Peyer's patch (tissue), 4 donors: ENCODE data around the gene GPC6. TPM values are rescaled to one million over a fixed set of nuclear protein-coding genes. Genes with fewer than 3 reads are reported as not detected.

Source experiments
- DNase-seq, 3 donors: peaks; one replicate each; pipeline ENCODE4 v3.0.0-alpha.2; 2017 to 2019
- H3K27ac ChIP-seq, 4 donors: fragments of 200-600 bp; sonication (generic); one replicate each; pipeline ENCODE4 v1.5.1; 2016 to 2019
- H3K27me3 ChIP-seq, 2 donors: fragments of 200-600 bp; sonication (generic); one replicate each; pipeline ENCODE4 v1.5.1; 2019
- H3K36me3 ChIP-seq, 3 donors: fragments of 200-600 bp; sonication (generic); one replicate each; pipeline ENCODE4 v1.5.1; 2016 to 2019
- H3K4me1 ChIP-seq, 4 donors: fragments of 200-600 bp; sonication (generic); one replicate each; pipeline ENCODE4 v1.5.1; 2016 to 2019
- H3K4me3 ChIP-seq, 4 donors: fragments of 200-600 bp; sonication (generic); 1 replicate in 3 of 4; 2 replicates in 1 of 4; pipeline ENCODE4 v1.5.1; 2016 to 2019; ENCODE audit warnings: mild to moderate bottlenecking in 1 of 4
- H3K9me3 ChIP-seq, 4 donors: fragments of 200-600 bp; sonication (generic); one replicate each; pipeline ENCODE4 v1.5.1; 2016 to 2019; ENCODE audit warnings: mild to moderate bottlenecking in 1 of 4
- POLR2A ChIP-seq, 2 donors: fragments of 450-650 bp; IDR thresholded peaks; one replicate each; pipeline ENCODE4 v1.5.1; 2017; ENCODE audit warnings: antibody characterized with exemption in 2 of 2, mild to moderate bottlenecking in 2 of 2, moderate library complexity in 2 of 2
- total RNA-seq, 4 donors: library from RNA; depleted of rRNA; stranded (reverse); fragments of >200 nt; gene quantifications; one replicate each; pipeline ENCODE4 v1.1.0, GENCODE V29; 2016
- TF ChIP-seq, protein P1 (sequence below), 6 experiments: fragments of 450-650 bp in 4 of 6; fragments of 200-600 bp in 2 of 6; sonication (generic) in 1 of 6; IDR thresholded peaks; one replicate each; pipeline ENCODE4 v1.5.1; 2017 to 2019; ENCODE audit warnings: antibody characterized with exemption in 6 of 6, mild to moderate bottlenecking in 3 of 6, moderate library complexity in 1 of 6

The GPC6 gene
- total RNA-seq, 4 donors from 2014 or later, result 1.6 to 13.2 (median 2.6) TPM

DNA sequence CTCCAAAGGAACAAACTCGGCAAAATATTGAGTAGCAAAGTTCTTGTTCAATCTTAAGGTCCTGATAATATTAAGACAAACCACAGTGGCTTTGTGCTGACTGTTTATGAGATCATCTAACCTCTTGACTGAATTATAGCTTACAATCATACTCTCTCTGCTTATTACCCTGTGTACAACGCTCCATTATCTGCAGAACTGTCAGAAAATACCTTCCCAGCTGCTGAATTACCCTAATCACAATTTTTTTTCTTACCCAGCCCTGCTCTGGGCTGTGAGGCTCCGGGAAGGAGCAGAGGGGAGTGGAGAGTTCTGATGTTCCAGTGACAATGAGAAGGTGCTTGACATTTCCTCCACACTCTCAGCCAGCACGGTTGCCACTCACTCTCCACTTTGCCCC is 1188.1 kb downstream of the GPC6 start:
- H3K27ac ChIP-seq, result no peak overlapping the region

DNA sequence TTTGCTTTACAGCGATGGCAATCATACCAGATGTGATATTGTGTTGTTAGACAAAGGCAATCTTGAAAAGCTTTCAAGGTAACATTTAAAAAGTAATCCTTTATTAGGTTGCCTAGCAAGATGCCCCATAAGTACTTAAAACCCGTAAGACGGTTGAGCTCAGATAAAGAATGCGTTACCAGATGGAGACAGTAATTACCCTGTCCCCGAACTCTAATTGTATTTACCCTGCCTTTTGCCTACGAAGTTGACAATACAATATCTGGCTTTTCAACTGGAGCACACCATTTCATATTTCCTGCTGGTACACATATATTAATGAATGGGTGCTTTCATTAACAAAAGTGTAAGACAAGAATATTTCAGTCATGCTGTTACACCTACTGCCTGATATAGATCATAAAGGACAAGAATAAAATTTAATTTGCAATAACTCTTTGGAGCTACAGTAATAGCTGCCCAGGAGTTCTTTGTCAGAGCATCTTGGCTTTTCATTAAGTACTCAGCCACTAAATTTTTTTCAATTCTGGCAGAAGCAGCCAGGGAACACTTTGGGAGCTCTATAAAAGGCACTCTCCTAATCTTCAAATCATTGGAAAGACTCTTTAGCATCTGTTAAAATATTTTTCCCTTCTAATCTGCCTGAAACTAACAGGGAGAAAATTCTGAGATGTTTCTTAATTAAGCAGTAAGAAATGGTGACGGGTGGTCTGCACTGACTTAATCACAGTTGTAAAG is 1189.1 kb downstream of the GPC6 start:
- no peaks in the 10 kb centered on the region for H3K27me3 ChIP-seq
- no peak for TF ChIP-seq POLR2A (IDR thresholded peaks at IDR 0.05)
- TF ChIP-seq, protein P1, sequence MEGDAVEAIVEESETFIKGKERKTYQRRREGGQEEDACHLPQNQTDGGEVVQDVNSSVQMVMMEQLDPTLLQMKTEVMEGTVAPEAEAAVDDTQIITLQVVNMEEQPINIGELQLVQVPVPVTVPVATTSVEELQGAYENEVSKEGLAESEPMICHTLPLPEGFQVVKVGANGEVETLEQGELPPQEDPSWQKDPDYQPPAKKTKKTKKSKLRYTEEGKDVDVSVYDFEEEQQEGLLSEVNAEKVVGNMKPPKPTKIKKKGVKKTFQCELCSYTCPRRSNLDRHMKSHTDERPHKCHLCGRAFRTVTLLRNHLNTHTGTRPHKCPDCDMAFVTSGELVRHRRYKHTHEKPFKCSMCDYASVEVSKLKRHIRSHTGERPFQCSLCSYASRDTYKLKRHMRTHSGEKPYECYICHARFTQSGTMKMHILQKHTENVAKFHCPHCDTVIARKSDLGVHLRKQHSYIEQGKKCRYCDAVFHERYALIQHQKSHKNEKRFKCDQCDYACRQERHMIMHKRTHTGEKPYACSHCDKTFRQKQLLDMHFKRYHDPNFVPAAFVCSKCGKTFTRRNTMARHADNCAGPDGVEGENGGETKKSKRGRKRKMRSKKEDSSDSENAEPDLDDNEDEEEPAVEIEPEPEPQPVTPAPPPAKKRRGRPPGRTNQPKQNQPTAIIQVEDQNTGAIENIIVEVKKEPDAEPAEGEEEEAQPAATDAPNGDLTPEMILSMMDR (IDR thresholded peaks at IDR 0.05), result no peak
- no peaks in the 10 kb centered on the region for H3K4me1 ChIP-seq
- DNase-seq, result no peak
- H3K27ac ChIP-seq, result no peak overlapping the region
- no peaks in the 10 kb centered on the region for H3K9me3 ChIP-seq
- H3K4me3 ChIP-seq, result no peak overlapping the region
- H3K36me3 ChIP-seq, result no peaks in the 10 kb centered on the region

More for the DNA sequence above, 1188.1 kb downstream of the GPC6 start:
- no peaks in the 10 kb centered on the region for H3K27me3 ChIP-seq
- H3K9me3 ChIP-seq, result no peaks in the 10 kb centered on the region
- no peaks in the 10 kb centered on the region for H3K4me1 ChIP-seq
- no peak for TF ChIP-seq POLR2A (IDR thresholded peaks at IDR 0.05)
- TF ChIP-seq, protein P1 (IDR thresholded peaks at IDR 0.05), result no peak
- no peak for DNase-seq
- H3K36me3 ChIP-seq, result no peaks in the 10 kb centered on the region
- no peak overlapping the region for H3K4me3 ChIP-seq

- Histone ChIP-seq H3K9me3 (no peaks in the 10 kb centered on the region), H3K27ac (no peak overlapping the region), H3K27me3 (no peaks in the 10 kb centered on the region), H3K36me3 (no peaks in the 10 kb centered on the region), H3K4me1 (no peaks in the 10 kb centered on the region), H3K4me3 (no peak overlapping the region)
- no peak for DNase-seq
- TF ChIP-seq POLR2A (IDR thresholded peaks at IDR 0.05), result no peak
- TF ChIP-seq, protein P1 (IDR thresholded peaks at IDR 0.05), result peak in 2 of 6 experiments; percentile 13 to 17
These were observed 1190.0 kb downstream of the GPC6 start for GRCh38 chr13:94416454-94417080.

DNA sequence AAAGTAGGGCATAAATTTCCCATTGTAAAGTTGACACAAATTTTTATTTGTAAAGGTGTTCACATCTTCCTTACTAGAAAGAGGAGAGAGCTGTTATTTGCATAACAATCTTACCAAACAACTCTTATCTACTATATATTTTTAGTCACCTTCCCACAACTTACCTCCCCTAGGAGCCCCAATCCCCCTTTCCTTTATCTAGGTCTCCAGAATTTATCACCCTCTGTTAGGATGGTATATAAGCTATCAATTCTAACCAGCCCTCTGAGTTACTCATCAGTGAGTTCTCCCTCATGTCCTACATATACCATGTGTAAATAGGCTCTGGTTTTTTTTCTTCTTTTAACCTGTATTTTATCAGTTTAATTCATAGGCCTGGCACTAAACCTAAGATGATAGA is 1190.7 kb downstream of the GPC6 start:
- Histone ChIP-seq H3K27me3 (no peaks in the 10 kb centered on the region), H3K9me3 (no peaks in the 10 kb centered on the region), H3K4me1 (no peaks in the 10 kb centered on the region), H3K4me3 (no peak overlapping the region), H3K36me3 (no peaks in the 10 kb centered on the region), H3K27ac (no peak overlapping the region)
- TF ChIP-seq, protein P1 (IDR thresholded peaks at IDR 0.05), result no peak
- no peak for TF ChIP-seq POLR2A (IDR thresholded peaks at IDR 0.05)
- DNase-seq, result no peak

DNA sequence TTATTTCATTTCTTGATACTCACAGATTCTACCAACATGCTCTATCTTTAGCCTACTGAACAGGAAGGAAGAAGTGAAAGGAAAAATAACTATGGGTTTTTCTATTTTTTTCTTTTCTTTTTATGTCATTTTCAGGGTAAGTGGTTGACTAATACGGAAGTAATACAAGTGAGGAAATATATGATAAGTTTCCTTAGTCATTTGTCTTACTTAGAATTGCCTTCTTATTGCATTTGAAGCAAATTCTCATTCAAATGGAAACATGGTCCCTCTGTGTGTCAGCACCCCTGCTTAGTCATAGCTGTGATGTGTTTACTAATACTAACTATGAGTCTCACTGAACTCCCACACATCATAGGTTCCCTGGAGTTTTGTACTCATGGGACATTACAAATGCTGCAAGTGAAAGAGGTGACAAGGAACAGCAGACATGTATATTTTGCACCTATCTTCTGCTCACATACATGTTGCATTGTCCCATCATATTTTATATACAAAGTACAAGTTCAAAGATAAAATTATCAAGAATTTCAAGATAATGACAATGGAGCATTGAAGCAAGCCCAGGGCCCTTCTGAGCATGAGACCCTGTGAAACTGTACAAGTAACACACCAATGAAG is 1192.8 kb downstream of the GPC6 start:
- Histone ChIP-seq H3K27me3 (no peaks in the 10 kb centered on the region), H3K4me3 (no peak overlapping the region), H3K36me3 (no peaks in the 10 kb centered on the region), H3K9me3 (no peaks in the 10 kb centered on the region), H3K4me1 (no peaks in the 10 kb centered on the region), H3K27ac (no peak overlapping the region)
- TF ChIP-seq, protein P1 (IDR thresholded peaks at IDR 0.05), result no peak
- no peak for TF ChIP-seq POLR2A (IDR thresholded peaks at IDR 0.05)
- no peak for DNase-seq
